ENCODE data around the gene PMAIP1.
A peak's percentile ranks its signal among the peaks of the same experiment; 100 is the strongest.
"Not testable (repeated sequence)": the region's sequence is repeated elsewhere in the genome, so short reads cannot be mapped to it uniquely, and the experiment has no call there.

The PMAIP1 gene

GRCh38 chr18:59899298-59900221 is at the start of gene PMAIP1:
Gene PMAIP1, plus strand, starts transcription at chr18:59899996. Its CDS starts 182 bp downstream, at chr18:59900178.
- H3K4me3 ChIP-seq (replicated peaks in 1 of 2; ENCODE audit: low read depth in 2 of 2, low read length in 2 of 2): peak within 1 kb of the TSS; percentile 79 to 85
- TF ChIP-seq, protein P1, sequence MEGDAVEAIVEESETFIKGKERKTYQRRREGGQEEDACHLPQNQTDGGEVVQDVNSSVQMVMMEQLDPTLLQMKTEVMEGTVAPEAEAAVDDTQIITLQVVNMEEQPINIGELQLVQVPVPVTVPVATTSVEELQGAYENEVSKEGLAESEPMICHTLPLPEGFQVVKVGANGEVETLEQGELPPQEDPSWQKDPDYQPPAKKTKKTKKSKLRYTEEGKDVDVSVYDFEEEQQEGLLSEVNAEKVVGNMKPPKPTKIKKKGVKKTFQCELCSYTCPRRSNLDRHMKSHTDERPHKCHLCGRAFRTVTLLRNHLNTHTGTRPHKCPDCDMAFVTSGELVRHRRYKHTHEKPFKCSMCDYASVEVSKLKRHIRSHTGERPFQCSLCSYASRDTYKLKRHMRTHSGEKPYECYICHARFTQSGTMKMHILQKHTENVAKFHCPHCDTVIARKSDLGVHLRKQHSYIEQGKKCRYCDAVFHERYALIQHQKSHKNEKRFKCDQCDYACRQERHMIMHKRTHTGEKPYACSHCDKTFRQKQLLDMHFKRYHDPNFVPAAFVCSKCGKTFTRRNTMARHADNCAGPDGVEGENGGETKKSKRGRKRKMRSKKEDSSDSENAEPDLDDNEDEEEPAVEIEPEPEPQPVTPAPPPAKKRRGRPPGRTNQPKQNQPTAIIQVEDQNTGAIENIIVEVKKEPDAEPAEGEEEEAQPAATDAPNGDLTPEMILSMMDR (IDR thresholded peaks at IDR 0.05; ENCODE audit: low read depth, low read length): no peak
- DNase-seq (ENCODE audit: low read depth in 2 of 2): peak; percentile 95

GRCh38 chr18:59851784-59852399 is 47.9 kb upstream of the PMAIP1 start:
- TF ChIP-seq, protein P1 (IDR thresholded peaks at IDR 0.05; ENCODE audit: low read depth, low read length): no peak
- DNase-seq (ENCODE audit: low read depth in 2 of 2): no peak
- H3K4me3 ChIP-seq (replicated peaks in 1 of 2; ENCODE audit: low read depth in 2 of 2, low read length in 2 of 2): no peak overlapping the region

GRCh38 chr18:59852548-59852947 is 47.2 kb upstream of the PMAIP1 start:
- DNase-seq (ENCODE audit: low read depth in 2 of 2): no peak
- TF ChIP-seq, protein P1 (IDR thresholded peaks at IDR 0.05; ENCODE audit: low read depth, low read length): no peak
- no peak overlapping the region for H3K4me3 ChIP-seq (replicated peaks in 1 of 2; ENCODE audit: low read depth in 2 of 2, low read length in 2 of 2)

DNA sequence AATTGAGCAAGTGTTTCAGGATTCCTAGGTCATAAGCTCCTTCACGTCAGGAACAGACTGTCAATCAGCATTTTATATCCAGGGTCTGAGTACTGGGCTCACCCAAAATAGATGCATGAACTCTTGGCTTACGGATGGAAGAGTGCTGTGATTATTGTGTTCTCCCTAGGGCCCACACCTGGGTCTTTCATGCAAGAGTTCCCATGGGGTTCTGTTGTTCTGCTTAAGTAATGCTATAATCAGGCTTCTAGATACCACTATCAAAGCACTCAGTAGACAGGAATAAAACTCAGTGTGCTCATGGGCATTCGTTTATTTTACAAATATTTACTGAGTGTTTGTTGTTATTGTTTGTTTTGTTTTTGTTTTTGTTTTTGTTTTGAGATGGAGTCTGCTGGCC is 46.4 kb upstream of the PMAIP1 start:
- DNase-seq (ENCODE audit: low read depth in 2 of 2): no peak
- TF ChIP-seq, protein P1 (IDR thresholded peaks at IDR 0.05; ENCODE audit: low read depth, low read length): no peak
- no peak overlapping the region for H3K4me3 ChIP-seq (replicated peaks in 1 of 2; ENCODE audit: low read depth in 2 of 2, low read length in 2 of 2)

DNA sequence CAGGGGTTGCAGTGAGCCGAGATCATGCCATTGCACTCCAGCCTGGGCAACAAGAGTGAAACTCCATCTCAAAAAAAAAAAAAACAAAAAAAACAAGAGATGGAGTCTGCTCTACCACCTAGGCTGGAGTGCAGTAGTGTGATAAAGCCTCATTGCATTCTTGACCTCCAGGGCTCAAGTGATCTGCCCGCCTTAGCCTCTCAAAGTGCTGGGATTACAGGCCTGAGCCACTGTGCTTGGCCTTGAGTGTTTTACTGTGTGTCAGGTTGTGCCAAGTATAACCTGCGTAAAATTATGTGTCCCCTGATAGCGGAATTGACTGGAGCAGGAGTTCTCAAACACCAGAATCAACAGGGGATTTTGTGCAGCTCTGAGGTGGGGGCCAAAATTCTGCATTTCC is 45.8 kb upstream of the PMAIP1 start:
- not testable (repeated sequence) for DNase-seq (ENCODE audit: low read depth in 2 of 2); H3K4me3 ChIP-seq (replicated peaks in 1 of 2; ENCODE audit: low read depth in 2 of 2, low read length in 2 of 2)

DNA sequence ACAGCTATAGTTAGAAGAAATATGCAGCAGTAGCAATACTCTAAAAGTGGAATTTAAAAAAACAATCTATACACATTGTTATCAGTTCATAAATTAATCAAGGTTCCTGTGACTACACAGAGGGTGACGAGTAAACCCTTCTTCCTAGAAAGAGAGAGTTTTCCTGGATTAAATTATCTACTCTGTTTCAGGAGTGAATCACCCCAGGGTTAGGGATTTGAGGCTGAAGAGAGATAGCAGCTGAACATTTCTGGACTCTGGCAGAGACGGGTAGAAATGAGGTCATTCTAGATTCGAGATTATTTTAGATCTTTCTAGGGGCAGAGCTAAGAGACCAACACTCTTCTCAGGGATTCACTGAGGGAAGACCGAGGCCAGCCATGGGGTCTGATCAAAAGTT is 38.8 kb upstream of the PMAIP1 start:
- H3K4me3 ChIP-seq (replicated peaks in 1 of 2; ENCODE audit: low read depth in 2 of 2, low read length in 2 of 2): no peak overlapping the region
- TF ChIP-seq, protein P1 (IDR thresholded peaks at IDR 0.05; ENCODE audit: low read depth, low read length): no peak
- peak; percentile 13 to 24 for DNase-seq (ENCODE audit: low read depth in 2 of 2)
